T-helper 9 cell (primary cell): ENCODE data around the gene TMEM213.

Source experiments
- DNase-seq: peaks from one replicate; pipeline ENCODE4 v3.0.0-alpha.2; 2020

Gene TMEM213

DNA sequence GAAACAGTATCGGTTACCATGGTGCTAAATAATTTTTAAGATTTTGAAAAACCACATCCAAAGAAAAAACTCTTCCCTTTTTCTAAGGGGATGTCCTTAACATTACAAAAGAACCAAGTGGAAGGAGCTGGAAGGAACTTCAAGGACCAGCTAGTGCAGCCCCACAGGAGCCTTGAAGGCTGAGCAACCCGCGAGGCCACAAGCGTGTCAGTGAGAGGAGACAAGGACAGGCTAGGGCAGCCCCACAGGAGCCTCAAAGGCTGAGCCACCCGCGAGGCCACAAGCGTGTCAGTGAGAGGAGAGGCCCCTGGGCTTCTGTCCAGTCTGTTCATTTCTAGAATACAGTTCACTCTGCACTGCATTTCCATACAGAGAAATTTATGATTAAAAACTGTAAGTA is 80.3 kb downstream of the TMEM213 start:
- DNase-seq = no peak

DNA sequence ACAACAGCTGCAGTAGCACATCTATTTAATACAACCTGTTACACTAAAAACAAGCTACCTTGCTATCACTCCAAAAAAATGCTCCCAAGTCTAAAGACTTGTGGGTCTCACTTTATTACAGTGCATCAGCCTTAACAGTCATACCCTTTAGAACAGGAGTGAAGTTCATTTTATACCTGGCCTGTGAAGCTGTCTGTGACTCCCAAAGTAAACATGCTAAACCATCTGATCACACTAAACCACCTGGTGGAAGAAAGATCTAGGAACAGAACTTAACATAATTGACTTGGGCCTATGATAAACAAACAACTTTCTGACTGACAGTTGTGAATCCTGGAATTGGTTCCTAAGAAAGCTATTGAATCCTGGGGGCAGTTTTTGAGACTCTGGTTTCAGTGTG is 81.1 kb downstream of the TMEM213 start:
- no peak for DNase-seq

DNA sequence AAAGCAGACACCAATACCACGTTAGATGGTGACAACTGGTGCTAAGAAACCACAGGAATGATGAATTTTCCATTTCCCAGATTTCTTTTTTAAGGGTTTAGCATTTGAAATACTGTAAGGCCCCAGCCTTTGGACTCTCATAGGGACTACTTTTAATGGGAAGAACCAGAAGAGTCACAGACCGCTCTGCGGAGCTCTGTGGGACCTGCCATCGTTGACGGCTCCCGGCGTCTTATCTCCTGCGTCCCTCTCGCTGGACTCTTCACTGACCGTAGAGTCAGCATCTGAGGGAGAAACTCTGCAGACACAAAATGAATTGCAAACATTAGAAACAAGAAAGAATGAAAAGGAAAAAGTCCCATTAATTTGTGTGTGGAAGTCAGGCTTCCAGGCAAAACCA is 81.6 kb downstream of the TMEM213 start:
- no peak for DNase-seq

DNA sequence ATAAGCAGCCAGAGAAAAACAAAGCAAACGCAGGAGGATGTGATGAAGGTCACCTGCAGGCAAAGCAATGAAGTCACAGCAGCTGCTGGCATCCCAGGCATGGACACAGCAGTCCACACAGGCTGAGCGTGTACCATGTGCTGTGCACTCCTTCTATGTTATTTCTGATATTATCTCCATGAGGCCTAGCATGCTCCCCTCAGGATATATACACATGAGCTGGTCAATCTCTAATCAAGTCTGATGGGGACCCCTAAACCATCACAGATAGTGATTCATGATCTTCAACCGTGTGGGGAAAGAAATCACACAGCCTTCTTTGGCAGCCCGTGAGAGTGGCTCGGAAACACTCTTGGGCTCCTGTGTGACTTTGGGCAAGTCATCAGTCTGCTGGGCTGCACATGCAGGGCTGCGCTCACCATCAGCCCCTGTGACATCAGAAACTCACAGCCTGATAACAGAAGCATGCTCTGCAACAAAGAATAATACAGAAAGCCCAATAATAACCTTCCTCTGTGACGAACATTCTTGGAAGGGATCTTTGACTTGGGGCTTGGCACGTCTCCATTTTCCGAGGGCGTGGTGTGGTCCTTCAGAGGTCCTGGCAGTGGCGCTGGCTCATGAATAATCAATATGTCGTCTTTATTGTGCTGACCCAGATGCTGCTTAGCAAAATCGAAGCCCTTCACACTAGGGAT is 83.2 kb downstream of the TMEM213 start:
- DNase-seq = no peak

DNA sequence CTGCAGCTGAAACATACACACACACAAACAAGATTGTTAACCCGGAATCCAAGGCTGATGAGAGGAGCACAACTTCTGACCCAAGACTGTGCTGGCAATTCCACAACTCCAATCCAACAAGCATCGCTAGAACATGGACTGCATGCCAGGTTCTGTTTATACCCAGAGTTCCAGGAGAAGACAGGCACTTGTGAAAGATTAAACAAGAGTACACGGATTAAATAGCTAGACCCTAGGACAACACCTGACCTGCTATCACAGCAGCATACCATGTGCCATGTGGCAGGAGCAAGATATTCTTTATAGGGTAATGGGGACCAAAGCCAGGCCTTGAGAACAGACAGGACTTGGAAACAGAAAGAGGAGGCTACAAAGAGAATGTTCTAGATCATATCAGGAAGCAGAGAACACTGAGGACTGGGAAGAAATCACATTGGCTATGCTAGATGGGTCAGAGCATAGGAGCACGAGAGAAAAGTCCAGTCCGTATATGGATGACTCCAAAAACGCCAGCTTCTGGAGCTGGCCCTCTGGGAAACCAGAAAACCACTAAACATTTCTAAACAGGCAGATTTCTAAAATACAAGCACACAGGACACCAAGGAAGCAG is 83.9 kb downstream of the TMEM213 start:
- DNase-seq = no peak

DNA sequence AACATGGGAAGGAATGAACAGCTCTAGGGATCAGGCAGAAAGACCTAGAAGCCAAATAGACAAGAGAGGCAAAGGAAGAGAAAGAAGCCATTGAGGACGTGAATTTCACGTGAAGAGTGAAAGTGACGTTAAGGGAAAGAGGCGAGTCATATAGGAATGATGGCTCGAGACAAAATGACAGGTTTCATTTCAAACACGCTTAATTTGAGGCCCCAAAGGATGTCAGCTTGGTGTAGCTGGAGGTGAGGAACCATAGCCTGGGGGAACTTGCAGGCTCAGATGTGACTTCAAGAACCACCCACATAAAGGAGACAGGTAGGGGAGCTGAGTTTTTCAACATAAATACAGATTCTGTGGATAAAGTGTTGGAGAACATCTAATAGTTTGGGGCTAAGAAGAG is 84.5 kb downstream of the TMEM213 start:
- no peak for DNase-seq

DNA sequence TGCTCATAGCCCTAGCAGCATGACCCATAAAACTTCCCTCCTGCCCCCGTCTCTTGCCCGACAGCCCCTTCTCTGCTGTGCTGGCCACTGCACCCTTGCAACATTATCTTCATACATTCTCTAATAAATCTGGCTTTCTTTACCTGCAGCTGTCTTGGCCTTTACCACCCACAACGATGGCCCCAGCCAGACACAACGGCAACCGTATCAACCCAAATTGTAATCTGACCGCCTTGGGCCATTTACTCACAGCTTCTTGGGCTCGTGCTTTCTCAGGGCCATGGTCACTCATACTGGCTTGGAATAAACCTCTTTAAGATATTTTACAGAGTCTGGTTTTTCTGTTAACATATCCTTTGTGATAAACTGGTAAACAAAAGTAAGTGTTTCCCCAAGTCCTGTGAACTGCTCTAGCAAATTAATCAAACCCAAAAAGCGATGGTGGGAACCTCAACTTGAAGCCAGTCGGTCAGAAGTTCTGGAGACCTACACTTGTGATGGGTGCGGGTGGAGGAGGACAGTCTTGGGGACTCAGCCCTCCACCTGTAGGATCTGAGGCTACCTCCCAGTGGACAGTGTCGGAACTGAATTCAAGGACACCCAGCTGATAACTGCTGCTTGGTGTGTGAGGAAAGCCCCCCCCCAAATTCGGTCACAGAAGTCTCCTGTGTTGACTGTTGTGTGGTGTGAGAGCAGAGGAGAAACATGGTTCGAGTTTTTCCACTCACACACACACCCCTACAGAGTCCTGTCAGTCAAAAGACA is 87.8 kb downstream of the TMEM213 start:
- no peak for DNase-seq

DNA sequence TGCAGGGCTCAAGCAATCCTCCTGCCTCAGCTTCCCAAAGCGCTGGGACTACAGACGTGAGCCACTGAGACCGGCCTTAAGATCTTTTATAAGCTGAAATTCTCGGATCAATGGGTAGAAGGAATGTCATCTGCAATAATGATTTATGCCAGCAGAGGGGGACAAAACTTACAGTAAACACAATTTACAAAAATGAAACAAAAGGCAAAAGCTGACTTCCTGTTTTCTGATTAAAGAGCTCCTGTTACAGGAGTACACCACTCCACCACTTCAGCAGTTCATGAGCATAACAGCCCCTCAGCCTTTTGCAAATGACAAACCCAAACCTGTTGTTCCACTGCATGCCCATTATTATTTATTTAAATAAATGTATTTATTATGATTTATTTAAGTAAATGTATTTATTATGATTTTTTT is 88.7 kb downstream of the TMEM213 start:
- DNase-seq = no peak

DNA sequence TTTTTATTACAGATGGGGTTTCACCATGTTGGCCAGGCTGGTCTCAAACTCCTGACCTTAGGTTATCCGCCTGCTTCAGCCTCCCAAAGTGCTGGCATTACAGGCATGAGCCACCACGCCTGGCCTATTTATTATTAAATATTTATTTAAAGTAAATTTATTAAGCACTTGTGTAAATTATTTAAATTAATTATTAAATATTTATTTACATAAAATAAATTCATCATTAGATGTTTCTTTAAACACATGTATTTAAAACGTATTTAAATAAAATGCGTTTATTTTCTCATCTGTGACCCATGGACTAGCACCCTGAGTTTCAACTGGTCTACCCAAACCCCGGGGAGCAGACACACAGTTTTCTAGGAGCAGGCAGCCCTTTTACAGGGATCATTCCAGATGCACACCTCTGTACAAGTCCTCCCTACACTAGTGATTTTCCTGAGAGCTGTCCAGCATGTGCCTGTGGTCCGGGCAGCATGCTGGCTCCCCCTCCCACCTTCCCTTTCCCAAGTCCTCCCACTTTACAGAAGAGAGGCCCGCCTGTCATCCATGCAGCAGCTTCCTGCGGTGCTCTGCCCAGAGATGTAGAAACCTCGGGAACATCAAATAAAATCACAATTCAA is 89.4 kb downstream of the TMEM213 start:
- no peak for DNase-seq
